H9 (cell line): ENCODE results near the gene ZNF724. TPM values are rescaled to one million over a fixed set of nuclear protein-coding genes. Genes with fewer than 3 reads are reported as not detected.

ENCODE experiments used
- DNase-seq: peaks from one replicate; pipeline ENCODE4 v3.0.0-alpha.2; 2017
- H2AFZ ChIP-seq: one replicate; pipeline ENCODE4 v1.6.1; 2013; ENCODE audit warnings: mild to moderate bottlenecking, low read length, control low read depth, moderate library complexity
- H2AK5ac ChIP-seq: 2 replicates; pipeline ENCODE4 v1.6.1; 2013; ENCODE audit warnings: low read length, control low read depth, mixed read lengths; ENCODE audit not compliant: insufficient read length
- H2BK120ac ChIP-seq: one replicate; pipeline ENCODE4 v1.6.1; 2013; ENCODE audit warnings: low read depth, mild to moderate bottlenecking, low read length, control low read depth, inconsistent platforms; ENCODE audit not compliant: poor library complexity, severe bottlenecking
- H2BK12ac ChIP-seq: 2 replicates; pipeline ENCODE4 v1.6.1; 2013; ENCODE audit warnings: low read length, control low read depth, mixed read lengths, low read depth; ENCODE audit not compliant: insufficient read length
- H2BK15ac ChIP-seq: 2 replicates; pipeline ENCODE4 v1.6.1; 2013; ENCODE audit warnings: low read depth, low read length, control low read depth
- H2BK20ac ChIP-seq: one replicate; pipeline ENCODE4 v1.6.1; 2013; ENCODE audit warnings: low read depth, mild to moderate bottlenecking, low read length, control low read depth, inconsistent platforms; ENCODE audit not compliant: poor library complexity, severe bottlenecking
- H2BK5ac ChIP-seq: 2 replicates; pipeline ENCODE4 v1.6.1; 2013; ENCODE audit warnings: low read length, control low read depth, mixed read lengths; ENCODE audit not compliant: insufficient read length
- H3K14ac ChIP-seq: 2 replicates; pipeline ENCODE4 v1.6.1; 2013; ENCODE audit warnings: low read length, control low read depth; ENCODE audit not compliant: insufficient read depth
- H3K18ac ChIP-seq: 2 replicates; pipeline ENCODE4 v1.6.1; 2013; ENCODE audit warnings: low read depth, mild to moderate bottlenecking, mixed read lengths, low read length, control low read depth; ENCODE audit not compliant: insufficient read length
- H3K23ac ChIP-seq: 2 replicates; pipeline ENCODE4 v1.6.1; 2013; ENCODE audit warnings: low read length, control low read depth, mixed read lengths, low read depth; ENCODE audit not compliant: insufficient read length
- H3K23me2 ChIP-seq: 2 replicates; pipeline ENCODE4 v1.6.1; 2013; ENCODE audit warnings: low read depth, mild to moderate bottlenecking, mixed read lengths, low read length, control low read depth; ENCODE audit not compliant: insufficient read length, poor library complexity, severe bottlenecking
- H3K27ac ChIP-seq: 2 replicates; pipeline ENCODE4 v1.5.1; 2013; ENCODE audit warnings: low read length, control low read depth, mixed read lengths, low read depth; ENCODE audit not compliant: insufficient read length
- H3K27me3 ChIP-seq: 2 replicates; pipeline ENCODE4 v1.6.1; 2013; ENCODE audit warnings: low read length, control low read depth, inconsistent platforms; ENCODE audit not compliant: insufficient read depth
- H3K4ac ChIP-seq: 2 replicates; pipeline ENCODE4 v1.6.1; 2013; ENCODE audit warnings: low read depth, mild to moderate bottlenecking, control low read depth, inconsistent platforms, low read length, moderate library complexity
- H3K4me1 ChIP-seq: 2 replicates; pipeline ENCODE4 v1.6.1; 2013; ENCODE audit warnings: low read length, control low read depth, inconsistent platforms; ENCODE audit not compliant: insufficient read depth
- H3K4me2 ChIP-seq: 2 replicates; pipeline ENCODE4 v1.6.1; 2013; ENCODE audit warnings: low read length, control low read depth, mixed read lengths; ENCODE audit not compliant: insufficient read length, insufficient read depth
- H3K56ac ChIP-seq: 2 replicates; pipeline ENCODE4 v1.6.1; 2013; ENCODE audit warnings: low read depth, mild to moderate bottlenecking, mixed read lengths, low read length, control low read depth; ENCODE audit not compliant: insufficient read length
- H3K79me1 ChIP-seq: 2 replicates; pipeline ENCODE4 v1.6.1; 2013; ENCODE audit warnings: low read depth, mild to moderate bottlenecking, moderate library complexity, low read length, control low read depth, inconsistent platforms; ENCODE audit not compliant: insufficient read depth, poor library complexity, severe bottlenecking
- H3K79me2 ChIP-seq: 2 replicates; pipeline ENCODE4 v1.6.1; 2013; ENCODE audit warnings: low read length, control low read depth, inconsistent platforms; ENCODE audit not compliant: insufficient read depth
- H3K9ac ChIP-seq: 2 replicates; pipeline ENCODE4 v1.6.1; 2013; ENCODE audit warnings: low read length, control low read depth, mixed read lengths; ENCODE audit not compliant: insufficient read length; ENCODE audit errors: extremely low read depth
- H3K9me3 ChIP-seq: one replicate; pipeline ENCODE4 v1.6.1; 2013; ENCODE audit warnings: low read depth, low read length, inconsistent platforms; ENCODE audit not compliant: control insufficient read depth
- H3T11ph ChIP-seq: one replicate; pipeline ENCODE4 v1.6.1; 2013; ENCODE audit warnings: mild to moderate bottlenecking, low read length, control low read depth, inconsistent platforms
- H4K20me1 ChIP-seq: one replicate; pipeline ENCODE4 v1.6.1; 2013; ENCODE audit not compliant: control insufficient read depth, insufficient read length, insufficient read depth
- H4K5ac ChIP-seq: 2 replicates; pipeline ENCODE4 v1.6.1; 2013; ENCODE audit warnings: low read depth, mild to moderate bottlenecking, mixed read lengths, low read length, control low read depth; ENCODE audit not compliant: insufficient read length
- H4K8ac ChIP-seq: replicated peaks from 2 replicates; pipeline ENCODE4 v1.6.1; 2013; ENCODE audit warnings: low read length, control low read depth, mixed read lengths, low read depth; ENCODE audit not compliant: insufficient read length
- H4K91ac ChIP-seq: 2 replicates; pipeline ENCODE4 v1.6.1; 2013; ENCODE audit warnings: low read depth, mild to moderate bottlenecking, moderate library complexity, mixed read lengths, low read length, control low read depth; ENCODE audit not compliant: insufficient read length
- H3K27ac Mint-ChIP-seq, 3 experiments: 2 replicates in 2 of 3; 3 replicates in 1 of 3; pipeline ENCODE4 v1.8.0; 2020 to 2021; ENCODE audit warnings: mixed read lengths in 3 of 3, mild to moderate bottlenecking in 1 of 3, moderate library complexity in 1 of 3
- H3K27me3 Mint-ChIP-seq: 2 replicates; pipeline ENCODE4 v1.8.0; 2021; ENCODE audit warnings: low read depth, mild to moderate bottlenecking, moderate library complexity, mixed read lengths
- H3K36me3 Mint-ChIP-seq, 3 experiments: 2 replicates in 2 of 3; 3 replicates in 1 of 3; pipeline ENCODE4 v1.8.0; 2020 to 2021; ENCODE audit warnings: low read depth in 3 of 3, mixed read lengths in 3 of 3; ENCODE audit not compliant: insufficient read depth in 1 of 3
- H3K4me1 Mint-ChIP-seq, 2 experiments: 2 replicates each; pipeline ENCODE4 v1.8.0; 2020; ENCODE audit warnings: mixed read lengths in 2 of 2
- H3K4me3 Mint-ChIP-seq, 2 experiments: 2 replicates in 1 of 2; 3 replicates in 1 of 2; pipeline ENCODE4 v1.8.0; 2020 to 2021; ENCODE audit warnings: mild to moderate bottlenecking in 2 of 2, mixed read lengths in 2 of 2, moderate library complexity in 1 of 2
- H3K9me3 Mint-ChIP-seq, 2 experiments: 2 replicates in 1 of 2; 3 replicates in 1 of 2; pipeline ENCODE4 v1.8.0; 2020; ENCODE audit warnings: mild to moderate bottlenecking in 2 of 2, mixed read lengths in 2 of 2, moderate library complexity in 1 of 2
- WGBS: extraction: QIAGEN DNeasy Blood & Tissue Kit; methylation state at CpG from one replicate; pipeline ENCODE4 v1.1.7; 2013; ENCODE audit warnings: missing lambda C conversion rate, low lambda C conversion rate, mixed read lengths; ENCODE audit not compliant: insufficient read length; ENCODE audit errors: extremely low coverage; 5-methylcytosine and 5-hydroxymethylcytosine counted together
- total RNA-seq: library from RNA; stranded (reverse); gene quantifications from 2 replicates; pipeline ENCODE4 v1.2.1, GENCODE V29; 2021
- TF ChIP-seq, protein P1 (sequence below): fragments of 200-600 bp; sonication (generic); conservative IDR thresholded peaks from 3 replicates; pipeline ENCODE4 v1.8.0; 2021; ENCODE audit warnings: antibody characterized with exemption, mild to moderate bottlenecking

ZNF724 gene
- total RNA-seq, 1 experiment from 2014 or later, result 56.7 TPM

DNA sequence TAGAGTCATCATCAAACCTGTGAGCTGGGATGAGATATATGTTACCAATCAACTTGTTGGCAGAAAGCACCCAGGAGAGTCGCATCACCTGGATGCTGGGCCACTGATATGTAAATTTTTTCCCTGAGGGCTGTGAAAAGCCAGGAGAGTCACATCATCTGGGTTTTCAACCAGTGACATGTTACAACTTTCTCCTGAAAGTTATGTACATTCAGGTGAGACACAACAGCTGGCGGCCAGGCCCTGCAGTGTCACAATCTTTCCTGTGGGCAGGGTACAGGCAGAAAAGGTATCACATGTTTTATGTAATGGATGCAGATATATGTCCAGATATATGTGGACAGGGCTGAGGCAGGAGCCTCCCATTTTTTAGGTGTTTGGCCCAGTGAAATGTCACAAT is 13.2 kb upstream of the ZNF724 start:
- peaks cover 59 to 82% (median 75%) of the 10 kb centered on the region in 3 experiments for H3K36me3 Mint-ChIP-seq
- Histone ChIP-seq H3K27ac (no peak overlapping the region), H2BK15ac (no peak overlapping the region), H2BK120ac (no peak overlapping the region), H3K14ac (no peak overlapping the region), H3T11ph (no peak overlapping the region), H3K4ac (no peak overlapping the region), H2BK20ac (no peak overlapping the region), H2BK12ac (no peak overlapping the region), H3K56ac (no peak overlapping the region), H2AFZ (no peak overlapping the region), H3K27me3 (no peaks in the 10 kb centered on the region), H3K23ac (no peak overlapping the region), H3K9ac (no peak overlapping the region), H3K79me1 (peaks cover 2% of the 10 kb centered on the region), H4K5ac (no peak overlapping the region), H4K91ac (no peak overlapping the region), H2AK5ac (no peak overlapping the region), H3K4me1 (no peaks in the 10 kb centered on the region), H3K23me2 (no peaks in the 10 kb centered on the region), H3K18ac (no peak overlapping the region), H3K9me3 (no peaks in the 10 kb centered on the region), H2BK5ac (no peak overlapping the region), H3K4me2 (no peak overlapping the region), H4K8ac (no peak overlapping the region), H4K20me1 (no peaks in the 10 kb centered on the region), H3K79me2 (no peaks in the 10 kb centered on the region; the same call in 1 of the 2 replicates)
- TF ChIP-seq, protein P1, sequence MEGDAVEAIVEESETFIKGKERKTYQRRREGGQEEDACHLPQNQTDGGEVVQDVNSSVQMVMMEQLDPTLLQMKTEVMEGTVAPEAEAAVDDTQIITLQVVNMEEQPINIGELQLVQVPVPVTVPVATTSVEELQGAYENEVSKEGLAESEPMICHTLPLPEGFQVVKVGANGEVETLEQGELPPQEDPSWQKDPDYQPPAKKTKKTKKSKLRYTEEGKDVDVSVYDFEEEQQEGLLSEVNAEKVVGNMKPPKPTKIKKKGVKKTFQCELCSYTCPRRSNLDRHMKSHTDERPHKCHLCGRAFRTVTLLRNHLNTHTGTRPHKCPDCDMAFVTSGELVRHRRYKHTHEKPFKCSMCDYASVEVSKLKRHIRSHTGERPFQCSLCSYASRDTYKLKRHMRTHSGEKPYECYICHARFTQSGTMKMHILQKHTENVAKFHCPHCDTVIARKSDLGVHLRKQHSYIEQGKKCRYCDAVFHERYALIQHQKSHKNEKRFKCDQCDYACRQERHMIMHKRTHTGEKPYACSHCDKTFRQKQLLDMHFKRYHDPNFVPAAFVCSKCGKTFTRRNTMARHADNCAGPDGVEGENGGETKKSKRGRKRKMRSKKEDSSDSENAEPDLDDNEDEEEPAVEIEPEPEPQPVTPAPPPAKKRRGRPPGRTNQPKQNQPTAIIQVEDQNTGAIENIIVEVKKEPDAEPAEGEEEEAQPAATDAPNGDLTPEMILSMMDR, result no peak
- no peak overlapping the region for H3K27ac Mint-ChIP-seq
- H3K9me3 Mint-ChIP-seq, result no peaks in the 10 kb centered on the region
- no peak for DNase-seq
- H3K4me3 Mint-ChIP-seq, result no peak overlapping the region
- H3K4me1 Mint-ChIP-seq, result no peaks in the 10 kb centered on the region
- WGBS, result no CpG with 5 or more reads among the region's 2 CpGs
- H3K27me3 Mint-ChIP-seq, result no peaks in the 10 kb centered on the region
